Measurements from ENCODE around the gene PREP.

Gene PREP

GRCh38 chr6:105380634-105381033 lies 22.2 kb downstream of the PREP start:
- Histone ChIP-seq H4K20me1 (ENCODE audit: low read depth, low read length) (no peaks in the 10 kb centered on the region), H3K79me2 (ENCODE audit: insufficient read depth, low read length) (peaks cover 4% of the 10 kb centered on the region; the same call in 1 of the 2 replicates), H3K9ac (ENCODE audit: low read length) (no peak overlapping the region), H3F3A (ENCODE audit: insufficient read depth) (no peaks in the 10 kb centered on the region), H3K4me3 (ENCODE audit: insufficient read depth, low read length, poor library complexity, severe bottlenecking) (no peak overlapping the region), H3K9me3 (ENCODE audit: insufficient read depth, low read length) (no peaks in the 10 kb centered on the region), H2AFZ (ENCODE audit: low read depth, low read length, severe bottlenecking) (no peak overlapping the region), H3K27ac (ENCODE audit: low read depth, low read length) (no peak overlapping the region), H3K27me3 (ENCODE audit: low read length) (no peaks in the 10 kb centered on the region), H3K36me3 (ENCODE audit: low read length) (peaks cover under 1% of the 10 kb centered on the region; the same call in 1 of the 2 replicates), H3K9me2 (replicated peaks; ENCODE audit: insufficient read depth, low read length) (no peaks in the 10 kb centered on the region), H3K4me2 (ENCODE audit: low read depth, low read length, poor library complexity, severe bottlenecking) (no peak overlapping the region)
- TF ChIP-seq CTCF (IDR thresholded peaks at IDR 0.05; ENCODE audit: insufficient read depth, low read length, poor library complexity, severe bottlenecking) (no peak), EZH2phosphoT487 (conservative IDR thresholded peaks at IDR 0.05; ENCODE audit: low read length) (no peak)

- Histone ChIP-seq H3K4me2 (ENCODE audit: low read depth, low read length, poor library complexity, severe bottlenecking) (no peak overlapping the region), H3K36me3 (ENCODE audit: low read length) (peaks cover 3% of the 10 kb centered on the region; the same call in 1 of the 2 replicates), H3K27ac (ENCODE audit: low read depth, low read length) (no peak overlapping the region), H2AFZ (ENCODE audit: low read depth, low read length, severe bottlenecking) (no peak overlapping the region), H3K27me3 (ENCODE audit: low read length) (no peaks in the 10 kb centered on the region), H3K9ac (ENCODE audit: low read length) (no peak overlapping the region), H3K79me2 (ENCODE audit: insufficient read depth, low read length) (no peaks in the 10 kb centered on the region; the same call in 1 of the 2 replicates), H4K20me1 (ENCODE audit: low read depth, low read length) (no peaks in the 10 kb centered on the region), H3F3A (ENCODE audit: insufficient read depth) (no peaks in the 10 kb centered on the region), H3K4me3 (ENCODE audit: insufficient read depth, low read length, poor library complexity, severe bottlenecking) (no peak overlapping the region), H3K9me3 (ENCODE audit: insufficient read depth, low read length) (no peaks in the 10 kb centered on the region), H3K9me2 (replicated peaks; ENCODE audit: insufficient read depth, low read length) (no peaks in the 10 kb centered on the region)
- TF ChIP-seq EZH2phosphoT487 (conservative IDR thresholded peaks at IDR 0.05; ENCODE audit: low read length) (no peak), CTCF (IDR thresholded peaks at IDR 0.05; ENCODE audit: insufficient read depth, low read length, poor library complexity, severe bottlenecking) (no peak)
Observed at GRCh38 chr6:105375797-105376196, 27.1 kb downstream of the PREP start.

- H3K27ac ChIP-seq (ENCODE audit: low read depth, low read length): no peak overlapping the region
- peaks cover 3% of the 10 kb centered on the region; the same call in 1 of the 2 replicates for H3K36me3 ChIP-seq (ENCODE audit: low read length)
- H3K4me3 ChIP-seq (ENCODE audit: insufficient read depth, low read length, poor library complexity, severe bottlenecking): no peak overlapping the region
Observed at GRCh38 chr6:105374010-105374420, 28.9 kb downstream of the PREP start.

More at GRCh38 chr6:105374010-105374420, 28.9 kb downstream of the PREP start:
- Histone ChIP-seq H3K9ac (ENCODE audit: low read length) (no peak overlapping the region), H3F3A (ENCODE audit: insufficient read depth) (no peaks in the 10 kb centered on the region), H3K79me2 (ENCODE audit: insufficient read depth, low read length) (no peaks in the 10 kb centered on the region; the same call in 1 of the 2 replicates), H3K9me2 (replicated peaks; ENCODE audit: insufficient read depth, low read length) (no peaks in the 10 kb centered on the region), H4K20me1 (ENCODE audit: low read depth, low read length) (no peaks in the 10 kb centered on the region), H3K27me3 (ENCODE audit: low read length) (no peaks in the 10 kb centered on the region), H2AFZ (ENCODE audit: low read depth, low read length, severe bottlenecking) (no peak overlapping the region), H3K9me3 (ENCODE audit: insufficient read depth, low read length) (no peaks in the 10 kb centered on the region), H3K4me2 (ENCODE audit: low read depth, low read length, poor library complexity, severe bottlenecking) (no peak overlapping the region)
- TF ChIP-seq EZH2phosphoT487 (conservative IDR thresholded peaks at IDR 0.05; ENCODE audit: low read length) (no peak), CTCF (IDR thresholded peaks at IDR 0.05; ENCODE audit: insufficient read depth, low read length, poor library complexity, severe bottlenecking) (no peak)
